SK-N-SH (cell line): Measurements from ENCODE around the gene GLIS2. TPM values are rescaled to one million over a fixed set of nuclear protein-coding genes. Genes with fewer than 3 reads are reported as not detected.

ENCODE experiments used
- CTCF ChIA-PET: fragments of 300-600, 350-600 bp; formaldehyde crosslinking; extraction: SDS; loops from one replicate; lab custom pipeline; 2021; lab: Yijun Ruan, JAX
- POLR2A ChIA-PET: fragments of 350-600 bp; sonication (Branson Sonifier 250); formaldehyde crosslinking; extraction: SDS; loops from one replicate; lab custom pipeline; 2020; ENCODE audit warnings: antibody characterized with exemption, inconsistent platforms; lab: Yijun Ruan, JAX
- DNase-seq: peaks from one replicate; pipeline ENCODE4 v3.0.0; 2012
- H2AFZ ChIP-seq: fragments of 200-600 bp; sonication (generic); 2 replicates; pipeline ENCODE4 v1.8.1; 2016; ENCODE audit warnings: antibody characterized with exemption, mild to moderate bottlenecking, low read depth
- H3F3A ChIP-seq: fragments of 200-600 bp; sonication (generic); replicated peaks from 2 replicates; pipeline ENCODE3; 2016; ENCODE audit warnings: antibody characterized with exemption, mild to moderate bottlenecking; ENCODE audit not compliant: insufficient read depth
- H3K27ac ChIP-seq, 2 experiments: fragments of 200-500 bp in 1 of 2; fragments of 200-600 bp in 1 of 2; sonication (Bioruptor generic) in 1 of 2; sonication (generic), shearing (Covaris generic) in 1 of 2; 2 replicates each; pipeline versions ENCODE4 v1.5.1 to v1.6.1; 2014 to 2016; ENCODE audit warnings: low read depth in 2 of 2, inconsistent platforms in 1 of 2, low read length in 1 of 2, mild to moderate bottlenecking in 1 of 2, mixed read lengths in 1 of 2
- H3K27me3 ChIP-seq: fragments of 200-600 bp; sonication (generic), shearing (Covaris generic); 2 replicates; pipeline ENCODE4 v1.6.1; 2016; ENCODE audit warnings: mixed run types; ENCODE audit not compliant: insufficient read depth
- H3K36me3 ChIP-seq, 2 experiments: fragments of 200-500 bp in 1 of 2; fragments of 200-600 bp in 1 of 2; sonication (Bioruptor generic) in 1 of 2; sonication (generic) in 1 of 2; replicated peaks in 1 of 2; 2 replicates each; pipeline versions ENCODE3 to v1.5.1; 2014 to 2016; ENCODE audit warnings: low read length in 1 of 2, mild to moderate bottlenecking in 1 of 2; ENCODE audit not compliant: insufficient read depth in 2 of 2, control insufficient read depth in 1 of 2
- H3K4me1 ChIP-seq, 2 experiments: fragments of 200-500 bp in 1 of 2; fragments of 200-600 bp in 1 of 2; sonication (Bioruptor generic) in 1 of 2; sonication (generic), shearing (Covaris generic) in 1 of 2; 2 replicates each; pipeline versions ENCODE4 v1.5.1 to v1.6.1; 2014 to 2016; ENCODE audit warnings: low read depth in 1 of 2, low read length in 1 of 2, mixed run types in 1 of 2; ENCODE audit not compliant: insufficient read depth in 2 of 2, control insufficient read depth in 1 of 2
- H3K4me2 ChIP-seq: fragments of 200-600 bp; sonication (generic), shearing (Covaris generic); 2 replicates; pipeline ENCODE4 v1.6.1; 2017; ENCODE audit warnings: mixed run types
- H3K4me3 ChIP-seq, 2 experiments: fragments of 200-500 bp in 1 of 2; fragments of 200-600 bp in 1 of 2; sonication (Bioruptor generic) in 1 of 2; sonication (generic), shearing (Covaris generic) in 1 of 2; 2 replicates each; pipeline versions ENCODE4 v1.5.1 to v1.8.1; 2014 to 2016; ENCODE audit warnings: low read depth in 2 of 2, inconsistent platforms in 1 of 2, low read length in 1 of 2, mild to moderate bottlenecking in 1 of 2, mixed read lengths in 1 of 2, moderate library complexity in 1 of 2
- H3K79me2 ChIP-seq: fragments of 200-600 bp; sonication (generic); 2 replicates; pipeline ENCODE4 v1.8.1; 2017; ENCODE audit warnings: mild to moderate bottlenecking; ENCODE audit not compliant: insufficient read depth
- H3K9ac ChIP-seq: fragments of 200-600 bp; sonication (generic); 2 replicates; pipeline ENCODE4 v1.6.1; 2017; ENCODE audit warnings: mixed run types
- H3K9me2 ChIP-seq: fragments of 200-600 bp; sonication (generic); 2 replicates; pipeline ENCODE4 v1.6.1; 2017; ENCODE audit warnings: mixed run types
- H3K9me3 ChIP-seq: fragments of 200-600 bp; sonication (generic); 2 replicates; pipeline ENCODE4 v1.6.1; 2017; ENCODE audit warnings: mixed run types, mild to moderate bottlenecking, moderate library complexity
- H4K20me1 ChIP-seq: fragments of 200-600 bp; sonication (generic); 2 replicates; pipeline ENCODE4 v1.6.1; 2017; ENCODE audit warnings: mild to moderate bottlenecking, mixed run types; ENCODE audit not compliant: insufficient read depth
- CHD2 ChIP-seq: fragments of 150-350 bp; IDR thresholded peaks from 2 replicates; pipeline ENCODE4 v1.6.1; 2018; ENCODE audit warnings: low read length; ENCODE audit not compliant: partially characterized antibody
- ELF1 ChIP-seq: IDR thresholded peaks from 2 replicates; pipeline ENCODE4 v1.4.0; 2012
- EP300 ChIP-seq, 2 experiments: IDR thresholded peaks; 2 replicates each; pipeline versions ENCODE4 v1.4.0 to v1.6.1; 2012; ENCODE audit warnings: borderline replicate concordance in 1 of 2, low read depth in 1 of 2, low read length in 1 of 2
- EZH2phosphoT487 ChIP-seq: fragments of 200-600 bp; sonication (generic); IDR thresholded peaks from 2 replicates; pipeline ENCODE4 v1.6.1; 2017; ENCODE audit warnings: low read depth, mixed run types, mild to moderate bottlenecking, antibody characterized with exemption, moderate library complexity, borderline replicate concordance
- FOXM1 ChIP-seq: IDR thresholded peaks from 2 replicates; pipeline ENCODE4 v1.4.0; 2012; ENCODE audit warnings: low read depth, mild to moderate bottlenecking
- JUND ChIP-seq: IDR thresholded peaks from 2 replicates; pipeline ENCODE4 v1.4.0; 2012
- MEF2A ChIP-seq: IDR thresholded peaks from 2 replicates; pipeline ENCODE4 v1.4.0; 2012; ENCODE audit warnings: low read depth, borderline replicate concordance
- RAD21 ChIP-seq: IDR thresholded peaks from 2 replicates; pipeline ENCODE4 v1.6.1; 2012; ENCODE audit warnings: mild to moderate bottlenecking, low read length
- RCOR1 ChIP-seq: fragments of 150-350 bp; IDR thresholded peaks from 2 replicates; pipeline ENCODE4 v1.6.1; 2017; ENCODE audit warnings: antibody characterized with exemption, low read length
- RXRA ChIP-seq: IDR thresholded peaks from 2 replicates; pipeline ENCODE4 v1.4.0; 2012; ENCODE audit warnings: low read depth, mild to moderate bottlenecking, borderline replicate concordance
- SMC3 ChIP-seq: IDR thresholded peaks from 2 replicates; pipeline ENCODE4 v1.6.1; 2012; ENCODE audit warnings: low read depth, low read length, improper control_type of control experiment
- TAF1 ChIP-seq: IDR thresholded peaks from 2 replicates; pipeline ENCODE4 v1.6.1; 2012; ENCODE audit warnings: low read depth, mild to moderate bottlenecking, low read length, moderate library complexity, borderline replicate concordance
- TCF12 ChIP-seq: IDR thresholded peaks from 2 replicates; pipeline ENCODE4 v1.4.0; 2012
- TEAD4 ChIP-seq: IDR thresholded peaks from 2 replicates; pipeline ENCODE4 v1.4.0; 2012; ENCODE audit warnings: mild to moderate bottlenecking, borderline replicate concordance; ENCODE audit not compliant: insufficient read depth
- YY1 ChIP-seq: IDR thresholded peaks from 2 replicates; pipeline ENCODE4 v1.4.0; 2012; ENCODE audit warnings: low read depth, mild to moderate bottlenecking
- WGBS: methylation state at CpG from one replicate; pipeline ENCODE4 v1.1.6; 2017; ENCODE audit warnings: low lambda C conversion rate; 5-methylcytosine and 5-hydroxymethylcytosine counted together
- polyA plus RNA-seq, 3 experiments: library from polyadenylated mRNA; depleted of rRNA; stranded (reverse); fragments of >200 nt; gene quantifications; 2 replicates each; pipeline ENCODE4 v1.2.3, GENCODE V29; 2012
- TF ChIP-seq, protein P1 (sequence below): IDR thresholded peaks from 2 replicates; pipeline ENCODE4; 2012
- TF ChIP-seq, protein P2 (sequence below): IDR thresholded peaks from 2 replicates; pipeline ENCODE4 v1.6.1; 2012; ENCODE audit warnings: mild to moderate bottlenecking, low read depth, low read length, moderate library complexity
- TF ChIP-seq, protein P3 (sequence below): IDR thresholded peaks from 2 replicates; pipeline ENCODE4 v1.4.0; 2012; ENCODE audit warnings: low read depth
- TF ChIP-seq, protein P4 (sequence below): fragments of 150-350 bp; IDR thresholded peaks from 2 replicates; pipeline ENCODE4 v1.6.1; 2017; ENCODE audit warnings: antibody characterized with exemption, low read length, low read depth, borderline replicate concordance

The GLIS2 gene
- polyA plus RNA-seq, 1 of the 3 experiments (the other 2 are of a cell fraction) = 6.5 TPM

DNA sequence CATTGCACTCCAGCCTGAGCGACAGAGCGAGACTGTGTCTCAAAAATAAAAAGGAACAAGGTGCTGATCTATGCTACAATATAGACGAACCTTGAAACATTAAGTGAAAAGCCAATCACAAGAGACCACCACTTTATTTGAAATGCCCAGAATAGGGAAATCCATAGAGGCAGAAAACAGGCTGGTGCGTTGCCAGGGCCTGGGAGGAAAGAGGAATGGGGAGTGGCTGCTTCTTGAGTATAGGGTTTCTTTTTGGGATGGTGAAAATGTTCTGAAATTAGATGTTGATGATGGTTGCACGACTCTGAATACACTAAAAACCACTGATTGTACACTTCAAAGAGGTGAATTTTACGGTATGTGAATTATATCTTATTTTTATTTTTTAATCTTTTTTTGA is 20.3 kb upstream of the GLIS2 start:
- WGBS = 89% methylated on average over 6 of the region's 6 CpGs
- CTCF ChIA-PET = interaction anchor here (1.1 to 14.5 kb wide), 6 partner anchors 10 to 107 kb away, joined by 3 to 281 read pairs (median 4); partner anchors contain the start of gene TFAP4
- no peak for TF ChIP-seq RCOR1
- TF ChIP-seq CHD2 = no peak
- TF ChIP-seq TEAD4 = no peak
- TF ChIP-seq FOXM1 = no peak
- TF ChIP-seq RXRA = no peak
- no peak for TF ChIP-seq EP300 (IDR thresholded peaks at IDR 0.05; ENCODE audit: borderline replicate concordance in 1 of 2, low read depth in 1 of 2, low read length in 1 of 2)
- TF ChIP-seq, protein P1, sequence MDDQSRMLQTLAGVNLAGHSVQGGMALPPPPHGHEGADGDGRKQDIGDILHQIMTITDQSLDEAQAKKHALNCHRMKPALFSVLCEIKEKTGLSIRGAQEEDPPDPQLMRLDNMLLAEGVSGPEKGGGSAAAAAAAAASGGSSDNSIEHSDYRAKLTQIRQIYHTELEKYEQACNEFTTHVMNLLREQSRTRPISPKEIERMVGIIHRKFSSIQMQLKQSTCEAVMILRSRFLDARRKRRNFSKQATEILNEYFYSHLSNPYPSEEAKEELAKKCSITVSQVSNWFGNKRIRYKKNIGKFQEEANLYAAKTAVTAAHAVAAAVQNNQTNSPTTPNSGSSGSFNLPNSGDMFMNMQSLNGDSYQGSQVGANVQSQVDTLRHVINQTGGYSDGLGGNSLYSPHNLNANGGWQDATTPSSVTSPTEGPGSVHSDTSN = no peak
- TF ChIP-seq TAF1 = no peak
- TF ChIP-seq RAD21 = no peak
- no peak for TF ChIP-seq SMC3
- TF ChIP-seq, protein P2, sequence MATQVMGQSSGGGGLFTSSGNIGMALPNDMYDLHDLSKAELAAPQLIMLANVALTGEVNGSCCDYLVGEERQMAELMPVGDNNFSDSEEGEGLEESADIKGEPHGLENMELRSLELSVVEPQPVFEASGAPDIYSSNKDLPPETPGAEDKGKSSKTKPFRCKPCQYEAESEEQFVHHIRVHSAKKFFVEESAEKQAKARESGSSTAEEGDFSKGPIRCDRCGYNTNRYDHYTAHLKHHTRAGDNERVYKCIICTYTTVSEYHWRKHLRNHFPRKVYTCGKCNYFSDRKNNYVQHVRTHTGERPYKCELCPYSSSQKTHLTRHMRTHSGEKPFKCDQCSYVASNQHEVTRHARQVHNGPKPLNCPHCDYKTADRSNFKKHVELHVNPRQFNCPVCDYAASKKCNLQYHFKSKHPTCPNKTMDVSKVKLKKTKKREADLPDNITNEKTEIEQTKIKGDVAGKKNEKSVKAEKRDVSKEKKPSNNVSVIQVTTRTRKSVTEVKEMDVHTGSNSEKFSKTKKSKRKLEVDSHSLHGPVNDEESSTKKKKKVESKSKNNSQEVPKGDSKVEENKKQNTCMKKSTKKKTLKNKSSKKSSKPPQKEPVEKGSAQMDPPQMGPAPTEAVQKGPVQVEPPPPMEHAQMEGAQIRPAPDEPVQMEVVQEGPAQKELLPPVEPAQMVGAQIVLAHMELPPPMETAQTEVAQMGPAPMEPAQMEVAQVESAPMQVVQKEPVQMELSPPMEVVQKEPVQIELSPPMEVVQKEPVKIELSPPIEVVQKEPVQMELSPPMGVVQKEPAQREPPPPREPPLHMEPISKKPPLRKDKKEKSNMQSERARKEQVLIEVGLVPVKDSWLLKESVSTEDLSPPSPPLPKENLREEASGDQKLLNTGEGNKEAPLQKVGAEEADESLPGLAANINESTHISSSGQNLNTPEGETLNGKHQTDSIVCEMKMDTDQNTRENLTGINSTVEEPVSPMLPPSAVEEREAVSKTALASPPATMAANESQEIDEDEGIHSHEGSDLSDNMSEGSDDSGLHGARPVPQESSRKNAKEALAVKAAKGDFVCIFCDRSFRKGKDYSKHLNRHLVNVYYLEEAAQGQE = no peak
- no peak for TF ChIP-seq JUND
- TF ChIP-seq ELF1 = no peak
- TF ChIP-seq, all 33 proteins: peak for 0

DNA sequence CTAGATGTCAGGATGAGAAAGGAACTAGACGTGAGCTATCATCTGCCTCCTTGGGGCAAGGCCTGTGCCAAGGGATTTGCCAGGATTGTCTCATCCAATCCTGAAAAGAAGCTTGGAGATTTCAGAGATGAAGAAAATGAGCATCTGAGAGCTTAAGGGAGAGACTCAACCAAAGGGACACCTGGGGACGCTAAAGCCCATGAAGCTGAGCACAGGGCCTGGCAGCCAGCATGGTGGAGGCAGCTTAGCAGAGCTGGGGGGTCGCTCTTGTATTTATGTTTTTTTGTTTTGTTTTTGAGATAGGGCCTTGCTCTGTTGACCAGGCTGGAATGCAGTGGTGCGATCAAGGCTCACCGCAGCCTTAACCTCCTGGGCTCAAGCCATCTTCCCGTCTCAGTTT is 18.4 kb upstream of the GLIS2 start:
- H3K9ac ChIP-seq = no peak overlapping the region
- DNase-seq = no peak
- no peaks in the 10 kb centered on the region for H4K20me1 ChIP-seq
- H3K4me3 ChIP-seq = no peak overlapping the region
- H3K27ac ChIP-seq = no peak overlapping the region
- no peaks in the 10 kb centered on the region for H3K9me3 ChIP-seq
- WGBS = 93% methylated on average over 6 of the region's 6 CpGs
- no peak overlapping the region for H2AFZ ChIP-seq
- H3K27me3 ChIP-seq = no peaks in the 10 kb centered on the region
- CTCF ChIA-PET = interaction anchor here (0.8 to 3.7 kb wide), 9 partner anchors 9 to 106 kb away, joined by 3 to 19 read pairs (median 5); no protein-coding TSS in a partner anchor
- H3K4me2 ChIP-seq = no peak overlapping the region
- H3K9me2 ChIP-seq = no peaks in the 10 kb centered on the region
- POLR2A ChIA-PET = no interaction called here
- no peaks in the 10 kb centered on the region for H3K79me2 ChIP-seq
- peaks cover 16 to 17% of the 10 kb centered on the region in 2 experiments; a peak in 3 of 4 replicates for H3K4me1 ChIP-seq
- no peaks in the 10 kb centered on the region for H3K36me3 ChIP-seq
- peaks cover 11% of the 10 kb centered on the region for H3F3A ChIP-seq
- TF ChIP-seq, protein P3, sequence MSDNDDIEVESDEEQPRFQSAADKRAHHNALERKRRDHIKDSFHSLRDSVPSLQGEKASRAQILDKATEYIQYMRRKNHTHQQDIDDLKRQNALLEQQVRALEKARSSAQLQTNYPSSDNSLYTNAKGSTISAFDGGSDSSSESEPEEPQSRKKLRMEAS = no peak
- TF ChIP-seq SMC3 (no peak), TCF12 (no peak), RAD21 (no peak), EP300 (IDR thresholded peaks at IDR 0.05; ENCODE audit: borderline replicate concordance in 1 of 2, low read depth in 1 of 2, low read length in 1 of 2) (no peak), MEF2A (no peak), YY1 (no peak), TEAD4 (no peak), RXRA (no peak), EZH2phosphoT487 (no peak)
- TF ChIP-seq, protein P1 = no peak
- TF ChIP-seq, protein P4, sequence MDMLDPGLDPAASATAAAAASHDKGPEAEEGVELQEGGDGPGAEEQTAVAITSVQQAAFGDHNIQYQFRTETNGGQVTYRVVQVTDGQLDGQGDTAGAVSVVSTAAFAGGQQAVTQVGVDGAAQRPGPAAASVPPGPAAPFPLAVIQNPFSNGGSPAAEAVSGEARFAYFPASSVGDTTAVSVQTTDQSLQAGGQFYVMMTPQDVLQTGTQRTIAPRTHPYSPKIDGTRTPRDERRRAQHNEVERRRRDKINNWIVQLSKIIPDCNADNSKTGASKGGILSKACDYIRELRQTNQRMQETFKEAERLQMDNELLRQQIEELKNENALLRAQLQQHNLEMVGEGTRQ = no peak

More for the DNA sequence above, 20.3 kb upstream of the GLIS2 start:
- H3K36me3 ChIP-seq = no peaks in the 10 kb centered on the region
- no peak overlapping the region for H3K4me2 ChIP-seq
- no peaks in the 10 kb centered on the region for H3K27me3 ChIP-seq
- no peaks in the 10 kb centered on the region for H3K9me3 ChIP-seq
- POLR2A ChIA-PET = interaction anchor here (1.8 kb wide), 1 partner anchor 9 kb away, joined by 7 read pairs; no protein-coding TSS in a partner anchor
- H3K9ac ChIP-seq = no peak overlapping the region
- peaks cover 11% of the 10 kb centered on the region for H3F3A ChIP-seq
- H3K9me2 ChIP-seq = no peaks in the 10 kb centered on the region
- no peak for DNase-seq
- H3K4me1 ChIP-seq = peaks cover 16 to 20% of the 10 kb centered on the region in 2 experiments; a peak in 3 of 4 replicates
- H3K4me3 ChIP-seq = no peak overlapping the region
- H4K20me1 ChIP-seq = no peaks in the 10 kb centered on the region
- no peak overlapping the region for H2AFZ ChIP-seq
- H3K27ac ChIP-seq = no peak overlapping the region
- no peaks in the 10 kb centered on the region for H3K79me2 ChIP-seq
